Superior temporal gyrus (tissue), 1 donor: ENCODE measurements around the gene RFXAP.
"Not testable (repeated sequence)": the region's sequence is repeated elsewhere in the genome, so short reads cannot be mapped to it uniquely, and the experiment has no call there.

Experiments used
- DNase-seq: peaks from one replicate; pipeline ENCODE4 v3.0.0-alpha.2; 2016; ENCODE audit errors: extremely low spot score

RFXAP gene, protein sequence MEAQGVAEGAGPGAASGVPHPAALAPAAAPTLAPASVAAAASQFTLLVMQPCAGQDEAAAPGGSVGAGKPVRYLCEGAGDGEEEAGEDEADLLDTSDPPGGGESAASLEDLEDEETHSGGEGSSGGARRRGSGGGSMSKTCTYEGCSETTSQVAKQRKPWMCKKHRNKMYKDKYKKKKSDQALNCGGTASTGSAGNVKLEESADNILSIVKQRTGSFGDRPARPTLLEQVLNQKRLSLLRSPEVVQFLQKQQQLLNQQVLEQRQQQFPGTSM

GRCh38 chr13:36818804-36819738, at the start of gene RFXAP:
Gene RFXAP (plus strand): TSS chr13:36819222. CDS start chr13:36819358, 136 bp downstream.
- DNase-seq: peak; percentile 89

GRCh38 chr13:36769545-36769944, 49.5 kb upstream of the RFXAP start:
- no peak for DNase-seq

GRCh38 chr13:36770741-36771140, 48.3 kb upstream of the RFXAP start:
- no peak for DNase-seq

DNA sequence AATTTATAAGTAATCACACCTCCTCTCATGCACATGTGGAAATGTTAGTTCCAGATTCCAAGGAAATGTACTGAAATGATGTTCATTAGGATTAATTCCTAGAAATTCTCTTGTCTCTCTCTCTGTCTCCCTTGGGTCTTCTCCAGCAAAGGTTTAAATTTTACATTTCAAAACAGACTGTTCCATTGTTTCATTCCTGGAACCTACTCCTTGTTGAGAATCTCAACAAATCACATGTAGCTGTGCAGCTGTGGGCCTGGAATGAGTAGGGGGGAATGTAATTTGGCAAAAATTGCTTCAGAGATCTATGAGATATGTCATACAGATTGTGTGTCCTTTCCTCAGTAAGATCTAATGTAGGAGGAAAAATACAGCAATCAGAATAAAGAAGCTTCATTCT, 46.2 kb upstream of the RFXAP start:
- no peak for DNase-seq

DNA sequence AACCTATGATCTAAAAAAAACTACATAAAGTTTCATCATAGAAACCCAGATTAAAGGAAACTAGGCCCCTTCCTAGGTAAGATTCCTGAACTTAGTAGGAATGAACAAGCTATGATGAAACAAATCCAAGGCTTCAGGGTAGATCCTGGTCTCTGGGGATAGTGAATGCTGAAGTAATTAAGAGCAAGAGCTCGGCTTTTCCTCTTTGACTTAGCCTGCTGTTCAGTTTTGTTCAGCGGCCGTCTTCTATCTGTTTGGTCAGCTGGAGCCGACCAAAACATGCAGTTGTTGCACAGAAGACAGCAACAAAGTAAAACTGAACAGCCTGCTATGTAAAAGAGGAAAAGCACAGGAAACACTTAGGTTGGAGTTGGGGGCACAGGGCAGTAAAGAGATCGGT, 44.1 kb upstream of the RFXAP start:
- no peak for DNase-seq

DNA sequence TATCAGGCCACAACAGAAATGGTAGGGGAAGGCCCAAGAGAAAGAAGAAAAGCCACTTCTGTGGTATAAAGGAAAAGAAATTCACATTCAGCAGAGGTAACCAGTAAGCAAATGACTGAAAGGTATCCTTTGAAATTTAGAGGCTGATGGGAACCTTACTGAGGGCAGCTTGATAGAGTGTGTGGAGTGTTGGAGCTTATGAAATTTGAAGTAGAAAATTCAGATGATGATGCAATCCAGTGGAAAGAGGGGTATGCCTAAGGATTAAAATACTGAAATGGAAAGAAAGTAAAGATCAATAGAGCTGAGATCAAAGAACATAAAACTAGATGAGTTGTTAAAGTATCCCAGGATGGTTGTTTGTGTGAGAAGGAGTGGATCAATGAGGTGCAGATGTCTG, 42.8 kb upstream of the RFXAP start:
- no peak for DNase-seq

- DNase-seq: no peak
Measured at GRCh38 chr13:36778083-36778671, 40.8 kb upstream of the RFXAP start.

GRCh38 chr13:36783890-36784289, 35.1 kb upstream of the RFXAP start:
- DNase-seq: no peak

DNA sequence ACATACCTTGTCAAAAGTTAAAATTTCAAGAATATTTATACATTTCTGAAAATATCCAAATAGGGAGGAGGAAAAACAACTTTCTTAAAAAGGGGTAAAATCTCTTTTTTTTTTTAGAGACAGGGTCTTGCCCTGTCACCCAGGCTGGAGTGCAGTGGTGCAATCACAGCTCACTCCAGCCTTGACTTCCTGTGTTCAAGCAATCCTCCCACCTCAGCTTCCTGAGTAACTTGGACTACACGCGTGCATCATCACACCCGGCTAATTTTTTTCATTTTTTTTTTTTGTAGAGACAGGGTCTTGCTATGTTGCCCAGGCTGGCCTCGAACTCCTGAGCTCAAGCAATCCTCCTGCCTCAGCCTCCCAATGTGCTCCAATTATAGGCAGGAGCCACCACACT, 32.8 kb upstream of the RFXAP start:
- DNase-seq: not testable (repeated sequence)

DNA sequence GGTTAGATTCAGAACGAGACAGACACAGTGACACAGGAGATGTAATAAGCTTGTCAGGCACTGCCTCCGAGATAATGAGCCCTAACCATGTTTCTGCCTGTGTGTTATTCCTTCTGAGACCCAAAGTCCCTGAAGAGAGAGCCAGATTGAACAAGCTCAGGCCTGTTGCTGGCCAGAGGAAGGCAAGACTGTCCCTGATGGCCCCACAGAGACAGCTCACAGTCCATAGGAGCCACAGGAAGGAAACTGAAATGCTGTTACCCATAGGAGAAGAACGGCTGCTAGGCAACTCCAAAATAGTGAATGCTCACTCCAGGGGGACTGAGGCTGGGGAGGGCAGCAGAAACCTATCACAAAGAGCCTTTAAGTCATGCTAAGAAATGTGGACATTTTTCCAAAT, 31.8 kb upstream of the RFXAP start:
- no peak for DNase-seq

- DNase-seq: no peak
Measured at GRCh38 chr13:36788276-36788675, 30.7 kb upstream of the RFXAP start.

DNA sequence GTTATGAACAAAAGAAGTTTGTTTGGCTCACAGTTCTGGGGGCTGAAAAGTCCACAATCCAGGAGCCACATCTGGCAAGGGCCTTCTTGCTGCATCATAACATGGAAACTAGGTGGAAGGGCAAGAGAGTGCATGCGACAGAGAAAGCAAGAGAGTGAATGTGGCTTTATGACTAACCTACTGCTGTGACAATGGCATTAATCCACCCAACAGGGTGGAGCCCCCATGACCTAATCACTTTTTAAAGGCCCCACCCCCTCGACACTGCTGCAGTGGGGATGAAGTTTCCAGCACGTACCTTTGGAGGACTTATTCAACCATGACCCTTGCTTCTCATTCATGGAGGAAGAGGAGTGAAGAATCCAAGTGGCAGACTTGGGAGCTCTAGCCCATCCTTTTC, 30.0 kb upstream of the RFXAP start:
- no peak for DNase-seq

- no peak for DNase-seq
Measured at GRCh38 chr13:36789730-36790129, 29.3 kb upstream of the RFXAP start.

- DNase-seq: no peak
Measured at GRCh38 chr13:36794706-36795105, 24.3 kb upstream of the RFXAP start.

DNA sequence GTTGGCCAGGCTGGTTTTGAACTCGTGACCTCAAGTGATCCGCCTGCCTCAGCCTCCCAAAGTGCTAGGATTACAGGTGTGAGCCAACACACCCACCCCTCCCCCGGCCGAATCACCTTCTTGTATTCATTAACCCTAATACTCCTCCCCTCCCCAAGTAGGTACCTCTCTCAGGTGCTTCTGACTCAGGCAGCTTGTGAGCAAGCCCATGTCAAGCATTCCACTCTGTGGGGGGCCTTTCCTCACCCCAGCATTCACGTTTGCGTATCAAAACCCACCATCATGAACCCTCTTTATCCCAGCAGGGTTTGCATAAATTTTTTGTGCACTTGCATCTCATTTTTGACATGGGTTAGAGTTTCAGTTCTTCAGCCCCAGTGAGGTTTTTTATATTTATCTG, 23.6 kb upstream of the RFXAP start:
- no peak for DNase-seq

DNA sequence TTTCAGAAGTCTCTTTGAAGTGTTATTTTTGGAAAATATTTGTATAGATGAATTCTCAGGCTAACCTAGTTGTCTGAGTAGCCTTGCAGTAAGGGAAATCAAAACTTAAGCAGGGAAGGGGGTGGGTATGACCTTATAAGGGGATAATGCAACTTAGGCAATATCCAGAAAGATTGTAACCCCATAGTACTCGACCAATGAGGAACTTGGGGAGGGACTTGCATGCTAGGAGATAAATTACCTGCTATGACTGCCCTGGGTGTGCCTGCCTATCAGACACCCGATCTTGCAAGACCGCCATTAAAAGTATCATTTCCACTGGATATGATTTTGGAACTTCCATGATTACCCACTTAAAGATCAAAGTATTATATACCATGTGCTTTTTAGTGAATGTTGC, 23.0 kb upstream of the RFXAP start:
- no peak for DNase-seq

DNA sequence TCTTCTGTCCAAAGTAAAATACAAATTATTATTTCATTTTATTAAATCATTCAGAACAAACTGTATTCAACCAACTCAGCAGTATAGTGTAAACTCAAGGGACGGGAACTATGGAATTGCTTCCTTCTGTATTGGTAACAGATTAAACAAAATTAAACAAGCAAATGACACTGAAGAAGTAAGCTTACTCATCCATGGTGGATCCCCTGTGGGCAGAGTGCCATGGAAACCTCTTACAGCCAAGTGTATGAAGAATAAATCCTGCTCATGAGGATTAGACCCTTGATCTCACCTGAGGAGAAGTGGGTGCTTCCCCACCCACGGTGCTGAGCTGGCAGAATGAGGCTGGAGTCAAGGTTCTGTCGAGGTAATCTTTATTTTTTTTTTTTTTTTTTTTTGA, 18.0 kb upstream of the RFXAP start:
- DNase-seq: no peak

DNA sequence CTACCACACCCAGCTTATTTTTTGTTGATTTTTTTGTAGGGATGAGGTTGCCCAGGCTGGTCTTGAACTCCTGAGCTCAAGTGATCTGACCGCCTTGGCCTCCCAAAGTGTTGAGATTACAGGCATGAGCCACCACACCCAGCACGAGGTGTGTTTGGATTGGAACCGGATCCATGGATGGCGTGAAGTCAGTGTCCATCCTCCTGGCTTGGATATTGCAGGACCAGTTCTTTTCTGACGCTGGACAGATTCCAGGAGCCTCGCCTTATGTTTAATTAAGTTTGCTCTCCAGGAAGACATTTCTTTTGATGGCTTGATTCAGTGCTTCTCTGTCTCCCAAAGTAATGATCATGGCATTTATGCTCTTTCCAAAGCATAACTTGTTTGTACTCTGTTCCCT, 14.4 kb upstream of the RFXAP start:
- no peak for DNase-seq

DNA sequence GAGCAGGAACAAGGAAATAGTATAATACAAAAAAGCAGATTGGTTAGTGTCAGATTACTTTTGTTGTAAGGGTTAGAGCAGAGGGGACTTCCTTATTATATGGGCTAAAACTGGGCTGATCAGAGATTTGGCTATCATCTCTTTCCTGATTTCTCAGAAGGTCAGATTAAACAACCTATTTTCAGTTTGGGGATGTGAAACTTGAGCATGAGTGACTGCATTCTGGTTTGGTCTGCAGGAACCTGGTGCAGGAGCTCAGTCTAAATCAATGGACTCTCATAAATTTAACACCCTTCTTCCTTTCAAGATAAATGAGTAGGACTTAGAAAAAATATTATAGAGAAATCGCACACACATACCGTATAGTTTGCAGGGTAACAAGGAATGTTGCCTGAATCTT, 12.9 kb upstream of the RFXAP start:
- no peak for DNase-seq

GRCh38 chr13:36807616-36808015, 11.4 kb upstream of the RFXAP start:
- DNase-seq: no peak

DNA sequence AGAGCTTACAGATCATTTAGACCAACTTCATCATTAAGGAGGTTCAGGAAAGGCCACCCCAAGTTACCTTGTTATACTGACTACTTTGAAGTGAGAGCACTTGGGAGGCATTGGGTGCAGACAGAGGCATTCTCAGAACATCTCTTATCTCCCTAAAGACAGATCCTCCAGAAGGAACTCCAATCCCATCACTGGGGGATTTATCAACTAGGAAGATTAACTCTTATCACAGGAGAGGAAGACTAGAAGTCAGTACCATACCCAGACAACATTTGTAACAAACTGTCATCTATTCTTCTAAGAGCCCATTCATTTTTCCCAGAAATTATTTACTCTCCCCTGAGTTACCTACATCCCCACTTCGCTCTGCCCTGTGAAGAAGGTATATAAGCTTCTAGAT, 5.8 kb upstream of the RFXAP start:
- no peak for DNase-seq

DNA sequence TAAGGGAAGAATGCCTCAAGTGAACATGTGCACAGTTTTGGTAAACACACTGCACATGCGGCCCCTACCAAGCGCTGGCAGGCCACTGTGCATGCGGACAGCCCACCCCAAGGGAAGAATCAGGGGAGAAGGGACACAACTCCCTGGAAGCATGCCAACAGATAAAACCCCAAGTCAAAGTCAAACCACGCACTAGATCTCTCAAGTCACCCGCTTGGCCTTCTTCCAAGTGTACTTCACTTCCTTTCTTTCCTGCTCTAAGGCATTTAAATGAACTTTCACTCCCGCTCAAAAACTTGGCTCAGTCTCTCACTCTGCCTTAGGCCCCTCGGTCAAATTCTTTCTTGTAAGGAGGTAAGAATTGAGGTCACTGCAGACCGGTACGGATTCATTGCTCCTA, 4.6 kb upstream of the RFXAP start:
- no peak for DNase-seq

DNA sequence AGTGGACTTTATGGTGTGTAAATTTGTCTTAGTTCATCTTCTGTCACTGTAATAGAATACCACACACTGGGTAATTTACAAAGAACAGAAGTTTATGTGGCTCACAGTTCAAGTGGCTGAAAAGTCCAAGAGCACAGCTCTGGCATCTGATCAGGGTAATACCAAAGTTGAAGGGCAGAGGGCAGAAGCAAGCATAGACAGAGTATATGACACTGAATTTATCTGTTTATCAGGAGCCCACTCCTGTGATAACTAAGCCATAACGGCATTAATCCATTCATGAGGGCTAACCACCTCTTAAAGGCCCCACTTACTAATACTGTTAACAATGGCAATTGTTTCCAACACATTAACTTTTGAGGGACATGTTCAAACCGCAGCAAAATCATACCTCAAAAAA, 4.0 kb upstream of the RFXAP start:
- no peak for DNase-seq
